ENCODE results near the gene RNF14. TPM values are rescaled to one million over a fixed set of nuclear protein-coding genes. Genes with fewer than 3 reads are reported as not detected.

Gene RNF14
- polyA plus RNA-seq, 1 donor from 2014 or later = 82.1 TPM

DNA sequence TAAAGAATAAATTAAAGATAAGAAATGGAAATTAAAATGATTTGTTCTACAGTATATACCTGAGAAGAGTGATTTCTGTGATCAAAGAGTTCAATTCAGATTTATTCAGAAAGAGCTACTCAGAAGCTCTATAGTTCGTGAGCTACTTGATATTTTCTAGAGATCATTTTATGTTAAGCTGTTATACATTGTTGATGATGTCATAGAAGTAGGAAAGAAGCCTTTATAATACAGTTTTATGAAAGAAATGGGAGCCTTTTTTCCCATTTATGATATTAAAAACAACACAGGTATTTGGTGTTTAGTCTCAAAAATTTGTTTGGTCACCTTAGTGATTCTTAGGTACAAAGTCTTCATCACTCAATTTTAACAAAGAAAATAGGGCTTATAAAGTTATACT is 20.8 kb downstream of the RNF14 start:
- Histone ChIP-seq H2AFZ (ENCODE audit: low read depth, low read length) (no peak overlapping the region), H4K20me1 (ENCODE audit: insufficient read depth) (no peaks in the 10 kb centered on the region), H3K9ac (ENCODE audit: low read length) (no peak overlapping the region), H3F3A (ENCODE audit: insufficient read depth, low read length, poor library complexity, severe bottlenecking) (no peaks in the 10 kb centered on the region), H3K9me3 (ENCODE audit: low read length) (no peaks in the 10 kb centered on the region), H3K27ac (ENCODE audit: low read length) (no peak overlapping the region), H3K9me2 (ENCODE audit: insufficient read depth, low read length) (no peaks in the 10 kb centered on the region), H3K4me3 (ENCODE audit: low read length) (no peak overlapping the region), H3K4me2 (ENCODE audit: low read length) (no peak overlapping the region), H3K79me2 (replicated peaks; ENCODE audit: insufficient read depth, low read length) (no peaks in the 10 kb centered on the region), H3K27me3 (ENCODE audit: insufficient read depth, low read depth, low read length) (no peaks in the 10 kb centered on the region), H3K36me3 (ENCODE audit: insufficient read depth, low read length) (peaks cover 5% of the 10 kb centered on the region)
- TF ChIP-seq RAD21 (conservative IDR thresholded peaks at IDR 0.05) = no peak
- TF ChIP-seq, protein P1, sequence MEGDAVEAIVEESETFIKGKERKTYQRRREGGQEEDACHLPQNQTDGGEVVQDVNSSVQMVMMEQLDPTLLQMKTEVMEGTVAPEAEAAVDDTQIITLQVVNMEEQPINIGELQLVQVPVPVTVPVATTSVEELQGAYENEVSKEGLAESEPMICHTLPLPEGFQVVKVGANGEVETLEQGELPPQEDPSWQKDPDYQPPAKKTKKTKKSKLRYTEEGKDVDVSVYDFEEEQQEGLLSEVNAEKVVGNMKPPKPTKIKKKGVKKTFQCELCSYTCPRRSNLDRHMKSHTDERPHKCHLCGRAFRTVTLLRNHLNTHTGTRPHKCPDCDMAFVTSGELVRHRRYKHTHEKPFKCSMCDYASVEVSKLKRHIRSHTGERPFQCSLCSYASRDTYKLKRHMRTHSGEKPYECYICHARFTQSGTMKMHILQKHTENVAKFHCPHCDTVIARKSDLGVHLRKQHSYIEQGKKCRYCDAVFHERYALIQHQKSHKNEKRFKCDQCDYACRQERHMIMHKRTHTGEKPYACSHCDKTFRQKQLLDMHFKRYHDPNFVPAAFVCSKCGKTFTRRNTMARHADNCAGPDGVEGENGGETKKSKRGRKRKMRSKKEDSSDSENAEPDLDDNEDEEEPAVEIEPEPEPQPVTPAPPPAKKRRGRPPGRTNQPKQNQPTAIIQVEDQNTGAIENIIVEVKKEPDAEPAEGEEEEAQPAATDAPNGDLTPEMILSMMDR (IDR thresholded peaks at IDR 0.05; ENCODE audit: poor library complexity, severe bottlenecking) = no peak
- TF ChIP-seq EP300 (conservative IDR thresholded peaks at IDR 0.05; ENCODE audit: poor library complexity, severe bottlenecking) = no peak
- no peak for TF ChIP-seq MXI1 (conservative IDR thresholded peaks at IDR 0.05; ENCODE audit: poor library complexity, severe bottlenecking)
- no peak for TF ChIP-seq EZH2 (IDR thresholded peaks at IDR 0.05; ENCODE audit: borderline replicate concordance, insufficient read depth, low read length, poor library complexity, severe bottlenecking)
- TF ChIP-seq, protein P2, sequence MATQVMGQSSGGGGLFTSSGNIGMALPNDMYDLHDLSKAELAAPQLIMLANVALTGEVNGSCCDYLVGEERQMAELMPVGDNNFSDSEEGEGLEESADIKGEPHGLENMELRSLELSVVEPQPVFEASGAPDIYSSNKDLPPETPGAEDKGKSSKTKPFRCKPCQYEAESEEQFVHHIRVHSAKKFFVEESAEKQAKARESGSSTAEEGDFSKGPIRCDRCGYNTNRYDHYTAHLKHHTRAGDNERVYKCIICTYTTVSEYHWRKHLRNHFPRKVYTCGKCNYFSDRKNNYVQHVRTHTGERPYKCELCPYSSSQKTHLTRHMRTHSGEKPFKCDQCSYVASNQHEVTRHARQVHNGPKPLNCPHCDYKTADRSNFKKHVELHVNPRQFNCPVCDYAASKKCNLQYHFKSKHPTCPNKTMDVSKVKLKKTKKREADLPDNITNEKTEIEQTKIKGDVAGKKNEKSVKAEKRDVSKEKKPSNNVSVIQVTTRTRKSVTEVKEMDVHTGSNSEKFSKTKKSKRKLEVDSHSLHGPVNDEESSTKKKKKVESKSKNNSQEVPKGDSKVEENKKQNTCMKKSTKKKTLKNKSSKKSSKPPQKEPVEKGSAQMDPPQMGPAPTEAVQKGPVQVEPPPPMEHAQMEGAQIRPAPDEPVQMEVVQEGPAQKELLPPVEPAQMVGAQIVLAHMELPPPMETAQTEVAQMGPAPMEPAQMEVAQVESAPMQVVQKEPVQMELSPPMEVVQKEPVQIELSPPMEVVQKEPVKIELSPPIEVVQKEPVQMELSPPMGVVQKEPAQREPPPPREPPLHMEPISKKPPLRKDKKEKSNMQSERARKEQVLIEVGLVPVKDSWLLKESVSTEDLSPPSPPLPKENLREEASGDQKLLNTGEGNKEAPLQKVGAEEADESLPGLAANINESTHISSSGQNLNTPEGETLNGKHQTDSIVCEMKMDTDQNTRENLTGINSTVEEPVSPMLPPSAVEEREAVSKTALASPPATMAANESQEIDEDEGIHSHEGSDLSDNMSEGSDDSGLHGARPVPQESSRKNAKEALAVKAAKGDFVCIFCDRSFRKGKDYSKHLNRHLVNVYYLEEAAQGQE (IDR thresholded peaks at IDR 0.05; ENCODE audit: borderline replicate concordance) = no peak
- no peak for TF ChIP-seq TAF1 (IDR thresholded peaks at IDR 0.05; ENCODE audit: low read depth)
- TF ChIP-seq SMC3 (conservative IDR thresholded peaks at IDR 0.05; ENCODE audit: poor library complexity) = no peak
- TF ChIP-seq POLR2AphosphoS5 (IDR thresholded peaks at IDR 0.05) = no peak

DNA sequence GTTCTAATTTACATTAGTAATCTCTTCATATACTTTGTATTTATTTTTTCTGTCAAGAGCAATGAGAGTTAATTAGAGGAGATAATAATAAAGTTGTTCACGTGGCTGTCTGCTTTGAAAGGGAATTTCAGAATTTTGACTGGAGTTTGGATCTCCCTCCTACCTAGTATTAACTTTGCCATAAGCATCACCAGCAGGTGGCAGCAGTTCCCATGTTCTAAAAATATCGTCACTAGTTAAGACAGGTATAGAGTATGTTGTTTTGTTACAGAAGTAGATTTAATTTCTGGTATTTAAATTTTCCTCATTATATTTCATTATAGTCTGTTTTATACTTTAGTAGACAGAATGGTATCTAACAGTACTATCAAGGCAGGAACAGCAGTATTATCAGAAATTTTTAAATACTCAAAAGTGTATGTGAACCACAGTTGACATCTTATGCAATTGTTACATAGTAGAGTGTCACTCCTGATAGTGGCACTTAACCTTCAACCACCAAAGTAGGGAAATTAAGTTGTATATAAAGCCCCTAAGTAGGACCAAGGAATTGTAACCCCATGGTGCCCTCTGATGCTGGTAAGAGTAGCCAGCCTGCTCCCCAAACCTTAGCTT is 23.6 kb downstream of the RNF14 start:
- Histone ChIP-seq H3K4me2 (ENCODE audit: low read length) (no peak overlapping the region), H3K27me3 (ENCODE audit: insufficient read depth, low read depth, low read length) (no peaks in the 10 kb centered on the region), H3F3A (ENCODE audit: insufficient read depth, low read length, poor library complexity, severe bottlenecking) (no peaks in the 10 kb centered on the region), H3K9me3 (ENCODE audit: low read length) (no peaks in the 10 kb centered on the region), H3K79me2 (replicated peaks; ENCODE audit: insufficient read depth, low read length) (no peaks in the 10 kb centered on the region), H3K4me3 (ENCODE audit: low read length) (no peak overlapping the region), H2AFZ (ENCODE audit: low read depth, low read length) (no peak overlapping the region), H3K9ac (ENCODE audit: low read length) (no peak overlapping the region), H4K20me1 (ENCODE audit: insufficient read depth) (no peaks in the 10 kb centered on the region), H3K27ac (ENCODE audit: low read length) (no peak overlapping the region), H3K9me2 (ENCODE audit: insufficient read depth, low read length) (no peaks in the 10 kb centered on the region), H3K36me3 (ENCODE audit: insufficient read depth, low read length) (no peaks in the 10 kb centered on the region)
- TF ChIP-seq, protein P1 (IDR thresholded peaks at IDR 0.05; ENCODE audit: poor library complexity, severe bottlenecking) = peak; percentile 84
- TF ChIP-seq RAD21 (conservative IDR thresholded peaks at IDR 0.05) = peak; percentile 83
- TF ChIP-seq EZH2 (IDR thresholded peaks at IDR 0.05; ENCODE audit: borderline replicate concordance, insufficient read depth, low read length, poor library complexity, severe bottlenecking) = no peak
- TF ChIP-seq EP300 (conservative IDR thresholded peaks at IDR 0.05; ENCODE audit: poor library complexity, severe bottlenecking) = no peak
- TF ChIP-seq SMC3 (conservative IDR thresholded peaks at IDR 0.05; ENCODE audit: poor library complexity) = peak; percentile 93

All from neural cell (in vitro differentiated cells).